ENCODE measurements around the gene EBLN1.

DNA sequence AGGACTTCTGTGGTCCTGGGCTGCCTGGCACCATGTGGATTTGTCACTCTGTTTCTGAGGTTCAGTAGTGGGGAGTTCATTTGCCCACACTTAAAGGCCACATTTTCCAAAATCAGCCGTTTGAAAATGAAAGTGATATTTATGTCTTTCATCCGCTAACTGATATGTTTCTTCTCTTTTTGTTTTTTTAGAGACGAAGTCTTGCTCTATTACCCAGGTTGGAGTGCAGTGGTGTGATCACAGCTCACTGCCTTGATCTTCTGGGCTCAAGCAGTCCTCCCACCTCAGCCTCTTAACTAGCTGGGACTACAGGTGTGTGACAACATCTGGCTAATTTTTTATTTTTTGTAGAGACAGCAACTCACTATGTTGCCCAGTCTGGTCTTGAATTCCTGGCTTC is 58.6 kb downstream of the EBLN1 start:
- TF ChIP-seq, protein P1, sequence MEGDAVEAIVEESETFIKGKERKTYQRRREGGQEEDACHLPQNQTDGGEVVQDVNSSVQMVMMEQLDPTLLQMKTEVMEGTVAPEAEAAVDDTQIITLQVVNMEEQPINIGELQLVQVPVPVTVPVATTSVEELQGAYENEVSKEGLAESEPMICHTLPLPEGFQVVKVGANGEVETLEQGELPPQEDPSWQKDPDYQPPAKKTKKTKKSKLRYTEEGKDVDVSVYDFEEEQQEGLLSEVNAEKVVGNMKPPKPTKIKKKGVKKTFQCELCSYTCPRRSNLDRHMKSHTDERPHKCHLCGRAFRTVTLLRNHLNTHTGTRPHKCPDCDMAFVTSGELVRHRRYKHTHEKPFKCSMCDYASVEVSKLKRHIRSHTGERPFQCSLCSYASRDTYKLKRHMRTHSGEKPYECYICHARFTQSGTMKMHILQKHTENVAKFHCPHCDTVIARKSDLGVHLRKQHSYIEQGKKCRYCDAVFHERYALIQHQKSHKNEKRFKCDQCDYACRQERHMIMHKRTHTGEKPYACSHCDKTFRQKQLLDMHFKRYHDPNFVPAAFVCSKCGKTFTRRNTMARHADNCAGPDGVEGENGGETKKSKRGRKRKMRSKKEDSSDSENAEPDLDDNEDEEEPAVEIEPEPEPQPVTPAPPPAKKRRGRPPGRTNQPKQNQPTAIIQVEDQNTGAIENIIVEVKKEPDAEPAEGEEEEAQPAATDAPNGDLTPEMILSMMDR (IDR thresholded peaks at IDR 0.05; ENCODE audit: insufficient read depth, low read length, poor library complexity, severe bottlenecking), result no peak
- no peak for TF ChIP-seq EZH2phosphoT487 (conservative IDR thresholded peaks at IDR 0.05; ENCODE audit: low read length)

Data from SU-DHL-6 (cell line).